AG08395 (cell line): ENCODE data around the gene ZBTB42.

Experiments
- DNase-seq: peaks from one replicate; pipeline ENCODE4 v3.0.0; 2012; ENCODE audit warnings: mixed read lengths, low spot score

ZBTB42 gene

DNA sequence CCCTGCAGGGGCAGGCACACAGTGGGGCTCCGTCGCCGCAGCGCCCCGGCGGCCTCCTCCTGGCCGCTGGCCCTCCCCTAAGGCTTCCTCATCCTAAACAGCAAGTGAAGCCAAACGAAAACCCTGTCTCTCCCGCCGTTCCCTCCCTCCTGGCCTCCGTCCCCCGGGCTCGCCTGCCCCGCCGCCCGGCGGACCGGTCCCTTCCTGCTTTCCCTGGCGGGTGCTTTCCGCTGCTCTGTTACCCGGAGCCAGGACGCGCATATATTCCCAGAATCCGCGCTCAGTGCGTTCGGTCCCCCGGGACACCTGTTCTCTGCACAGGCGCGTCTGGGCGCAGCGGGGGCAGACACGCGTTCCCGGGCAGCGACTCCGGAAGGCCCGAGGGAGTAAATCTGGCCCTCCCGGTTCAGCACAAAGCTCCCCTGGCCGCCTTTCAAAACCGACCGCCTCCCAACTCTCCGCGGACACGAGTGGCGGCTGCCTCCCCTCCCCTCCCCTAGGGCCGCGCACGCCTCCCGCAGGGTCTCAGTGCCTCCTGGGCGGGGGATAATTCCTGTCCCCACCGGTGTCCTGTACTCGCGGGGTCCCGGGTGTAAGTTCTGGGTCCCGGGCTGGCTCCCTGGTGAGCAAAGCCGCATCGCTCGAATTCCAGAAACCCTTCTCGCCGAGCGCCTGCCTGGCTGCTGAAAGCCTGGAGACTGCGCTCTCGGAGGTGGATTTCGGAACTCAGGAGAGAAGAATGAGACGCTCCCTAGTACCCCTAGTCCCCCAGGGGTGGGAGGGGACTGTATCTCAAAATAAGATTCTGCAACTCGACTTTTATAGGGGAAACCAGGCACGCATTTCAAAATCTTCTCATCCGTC lies 42.8 kb downstream of the ZBTB42 start:
- no peak for DNase-seq

DNA sequence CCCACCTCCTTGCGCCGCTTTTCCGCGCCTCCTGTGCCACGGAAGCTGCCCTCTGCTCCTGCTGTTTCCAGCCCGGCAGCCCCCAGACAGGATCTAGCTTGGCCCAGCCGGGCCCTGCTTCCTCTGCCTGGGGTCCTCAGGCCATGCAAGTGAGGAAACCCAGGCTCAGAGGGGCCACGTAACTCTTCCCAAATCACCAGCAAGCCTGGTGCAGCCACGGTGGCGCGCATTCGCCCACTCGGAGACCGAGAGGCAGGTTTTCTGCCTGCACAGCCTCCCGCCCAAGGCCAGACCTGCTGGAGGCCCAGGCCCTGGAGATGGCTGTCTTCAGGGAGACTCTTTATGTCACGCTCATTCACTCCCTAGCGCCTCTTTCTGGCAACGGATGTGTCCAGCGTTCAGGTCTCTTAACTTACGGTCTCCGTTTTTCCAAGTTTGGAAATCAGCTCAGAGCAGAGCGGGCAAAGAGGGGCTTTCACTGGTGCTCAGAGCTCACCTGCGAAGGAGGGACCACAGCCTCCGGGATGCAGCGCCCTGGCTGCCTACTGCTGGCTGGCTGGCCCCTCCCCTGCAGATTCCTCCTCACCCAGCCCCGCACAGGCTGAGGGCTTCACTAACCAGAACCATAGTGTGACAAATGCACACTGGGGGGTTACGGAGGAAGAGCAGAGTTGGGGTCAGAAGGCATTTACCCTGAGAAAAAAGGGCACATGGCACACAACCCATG lies 43.6 kb downstream of the ZBTB42 start:
- DNase-seq: no peak

DNA sequence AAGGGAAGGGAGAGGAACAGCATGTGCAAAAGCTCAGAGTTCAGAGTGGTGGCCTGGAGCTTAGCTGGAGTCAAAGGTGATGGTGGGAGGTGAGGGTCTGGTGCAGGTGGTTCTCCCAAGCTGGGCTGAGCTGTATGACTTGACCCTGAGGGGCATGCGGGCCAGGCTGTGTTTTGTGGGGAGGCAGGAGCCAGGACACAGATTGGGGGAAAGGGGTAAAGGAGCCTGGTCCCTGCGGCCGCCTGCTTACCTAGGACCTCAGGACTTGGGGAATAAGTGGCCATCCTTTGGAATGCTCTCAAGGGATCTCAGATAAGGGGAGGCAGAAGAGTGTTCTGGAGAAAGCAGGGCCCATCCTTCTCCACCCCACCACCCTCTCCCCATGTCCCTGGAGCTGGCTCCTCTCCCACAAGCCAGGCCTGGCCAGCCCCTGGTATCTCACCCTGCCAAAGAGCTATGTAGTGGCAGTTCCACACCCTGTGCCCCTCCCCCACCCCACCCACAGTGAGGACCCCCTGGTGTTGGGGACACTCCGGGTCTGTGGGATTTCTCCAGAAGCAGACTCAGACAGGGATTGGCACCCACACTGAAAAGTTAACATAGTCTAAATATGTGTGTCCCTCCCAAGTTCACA lies 44.2 kb downstream of the ZBTB42 start:
- no peak for DNase-seq

DNA sequence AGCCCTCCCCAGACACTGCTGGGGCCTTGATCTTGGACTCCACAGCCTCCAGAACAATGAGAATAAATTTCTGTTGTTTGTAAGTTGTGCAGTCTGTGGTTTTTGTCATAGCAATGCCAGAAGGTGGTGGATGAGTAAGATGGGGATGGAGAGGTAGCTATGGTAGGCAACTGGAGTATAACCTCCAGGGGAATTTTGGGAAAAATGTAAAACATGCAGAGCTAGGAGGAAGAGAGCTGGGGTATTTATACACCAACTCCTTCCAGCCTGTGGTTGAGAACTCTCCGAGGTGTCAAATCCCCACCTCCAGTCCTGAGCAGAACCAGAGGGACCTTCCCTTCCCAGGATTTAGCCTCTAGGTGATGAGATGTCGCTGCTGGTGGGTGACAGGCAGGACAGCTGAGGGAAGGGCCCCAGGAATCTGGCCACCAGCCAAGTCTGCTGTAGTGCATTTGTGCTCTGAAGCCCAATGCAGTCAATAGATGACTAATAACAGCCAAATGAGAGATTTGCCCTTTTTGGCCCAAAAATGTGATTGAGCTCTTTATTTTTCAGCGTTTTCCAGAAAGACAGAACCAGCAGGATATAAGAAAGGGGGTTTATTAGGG lies 45.0 kb downstream of the ZBTB42 start:
- no peak for DNase-seq

DNA sequence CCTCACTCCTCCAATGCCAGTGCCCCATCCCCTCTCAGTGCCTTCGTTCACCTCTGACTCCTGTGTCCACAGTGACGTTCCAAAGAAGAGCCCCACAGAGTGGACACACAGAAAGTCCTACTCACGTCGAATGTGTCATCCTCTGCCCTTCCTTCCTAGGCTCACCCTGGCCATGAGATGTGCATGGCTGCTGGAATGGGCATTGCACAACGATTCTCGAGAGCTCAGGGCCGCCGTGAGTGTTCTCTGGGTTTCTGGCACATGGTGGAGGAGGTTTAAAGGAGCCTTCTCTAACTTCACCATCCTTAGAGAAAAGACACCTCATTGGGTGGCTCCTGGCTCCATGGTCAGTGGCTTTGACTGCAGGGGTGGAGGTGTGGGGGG lies 51.4 kb downstream of the ZBTB42 start:
- no peak for DNase-seq
